GM12878 (cell line): ENCODE measurements around the gene FOXJ1.

Experiments
- ATF7 ChIP-seq: fragments of 450-650 bp; IDR thresholded peaks from 2 replicates; pipeline ENCODE4 v1.6.1; 2016; ENCODE audit warnings: low read depth, mild to moderate bottlenecking
- BRCA1 ChIP-seq: IDR thresholded peaks from 2 replicates; pipeline ENCODE4 v1.6.1; 2011; ENCODE audit warnings: low read depth, low read length, improper control_type of control experiment
- CHD1 ChIP-seq: IDR thresholded peaks from 2 replicates; pipeline ENCODE4 v1.6.1; 2012; ENCODE audit warnings: low read depth, low read length, improper control_type of control experiment
- EGR1 ChIP-seq, 2 experiments: IDR thresholded peaks; 1 replicate in 1 of 2; 2 replicates in 1 of 2; pipeline ENCODE4 v1.6.1; 2011 to 2012; ENCODE audit warnings: low read depth in 2 of 2, low read length in 2 of 2, borderline replicate concordance in 1 of 2, mild to moderate bottlenecking in 1 of 2, moderate library complexity in 1 of 2
- EZH2 ChIP-seq: IDR thresholded peaks from 2 replicates; pipeline ENCODE4 v1.6.1; 2012; ENCODE audit warnings: low read depth, mild to moderate bottlenecking, control low read depth, inconsistent platforms, low read length, borderline replicate concordance; ENCODE audit not compliant: control insufficient read depth
- POLR2A ChIP-seq: IDR thresholded peaks from 2 replicates; pipeline ENCODE4 v1.6.1; 2011; ENCODE audit warnings: low read depth, mild to moderate bottlenecking, low read length
- RFX5 ChIP-seq: IDR thresholded peaks from 2 replicates; pipeline ENCODE4 v1.6.1; 2011; ENCODE audit warnings: low read depth, low read length, improper control_type of control experiment
- SREBF1 ChIP-seq: IDR thresholded peaks from 2 replicates; pipeline ENCODE4 v1.6.1; 2012; ENCODE audit warnings: mild to moderate bottlenecking, low read length
- TAF1 ChIP-seq: IDR thresholded peaks from 2 replicates; pipeline ENCODE4 v1.6.1; 2011; ENCODE audit warnings: mild to moderate bottlenecking, low read depth, low read length, borderline replicate concordance
- TARDBP ChIP-seq: IDR thresholded peaks from 2 replicates; pipeline ENCODE4 v1.6.1; 2016; ENCODE audit warnings: borderline replicate concordance
- TCF12 ChIP-seq: IDR thresholded peaks from 2 replicates; pipeline ENCODE4 v1.6.1; 2011; ENCODE audit warnings: low read depth, mild to moderate bottlenecking, low read length
- ZZZ3 ChIP-seq: IDR thresholded peaks from 2 replicates; pipeline ENCODE4 v1.6.1; 2011; ENCODE audit warnings: low read depth; ENCODE audit not compliant: control insufficient read depth, insufficient read length
- TF ChIP-seq, protein P1 (sequence below), 3 experiments: IDR thresholded peaks in 2 of 3; conservative IDR thresholded peaks in 1 of 3; 2 replicates each; pipeline ENCODE4 v1.5.1; 2011; ENCODE audit warnings: low read depth in 3 of 3, low read length in 3 of 3, mild to moderate bottlenecking in 3 of 3, control low read depth in 2 of 3, moderate library complexity in 2 of 3, inconsistent platforms in 1 of 3, mixed read lengths in 1 of 3; ENCODE audit not compliant: control insufficient read depth in 2 of 3, insufficient read depth in 1 of 3; ENCODE audit errors: extremely low read depth in 1 of 3

DNA sequence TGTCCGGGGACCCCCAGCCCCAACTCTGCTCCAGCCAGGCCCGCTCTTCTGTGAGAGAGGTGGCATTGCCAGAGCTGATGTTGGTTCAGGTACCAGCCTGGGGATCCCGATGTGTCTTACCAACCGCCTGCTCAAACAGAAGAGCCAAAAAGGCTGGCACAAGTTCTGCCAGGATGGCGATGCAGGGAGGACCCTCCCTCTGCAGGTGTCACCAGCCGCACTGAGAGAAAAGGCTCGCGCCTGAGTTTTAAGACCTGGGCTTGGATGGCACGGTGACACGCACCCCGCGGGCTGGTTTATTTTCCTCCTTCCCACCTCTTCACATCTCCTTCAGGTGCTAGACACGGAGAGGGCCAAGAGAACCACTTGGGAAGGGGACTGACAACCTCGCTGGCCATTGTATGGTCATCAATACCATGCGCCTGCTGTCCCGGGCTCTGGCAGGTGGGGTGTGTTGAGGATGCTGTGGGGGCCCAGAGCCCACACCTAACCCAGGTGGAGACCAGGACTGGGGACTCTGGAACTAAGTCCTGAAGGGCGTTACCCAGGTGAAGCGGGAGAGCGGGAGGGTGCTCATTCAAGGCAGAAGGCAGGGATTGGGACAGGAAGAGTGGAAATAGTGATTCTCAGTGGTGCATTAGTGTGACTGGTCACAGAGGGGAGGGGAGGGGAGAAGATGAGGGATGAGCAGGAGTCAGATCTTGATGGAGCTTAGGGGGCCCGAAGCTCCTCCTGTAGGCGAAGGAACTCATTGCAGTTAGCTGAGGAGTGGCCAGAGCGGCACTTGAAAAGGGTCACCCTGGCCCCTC is 16.3 kb downstream of the FOXJ1 start:
- TF ChIP-seq POLR2A (no peak), RFX5 (no peak), SREBF1 (no peak), TCF12 (no peak), TAF1 (no peak), CHD1 (no peak), TARDBP (no peak), ATF7 (no peak), BRCA1 (no peak), ZZZ3 (no peak), EZH2 (no peak), EGR1 (IDR thresholded peaks at IDR 0.05; ENCODE audit: borderline replicate concordance in 1 of 2, low read depth in 2 of 2, low read length in 2 of 2) (no peak)
- TF ChIP-seq, protein P1, sequence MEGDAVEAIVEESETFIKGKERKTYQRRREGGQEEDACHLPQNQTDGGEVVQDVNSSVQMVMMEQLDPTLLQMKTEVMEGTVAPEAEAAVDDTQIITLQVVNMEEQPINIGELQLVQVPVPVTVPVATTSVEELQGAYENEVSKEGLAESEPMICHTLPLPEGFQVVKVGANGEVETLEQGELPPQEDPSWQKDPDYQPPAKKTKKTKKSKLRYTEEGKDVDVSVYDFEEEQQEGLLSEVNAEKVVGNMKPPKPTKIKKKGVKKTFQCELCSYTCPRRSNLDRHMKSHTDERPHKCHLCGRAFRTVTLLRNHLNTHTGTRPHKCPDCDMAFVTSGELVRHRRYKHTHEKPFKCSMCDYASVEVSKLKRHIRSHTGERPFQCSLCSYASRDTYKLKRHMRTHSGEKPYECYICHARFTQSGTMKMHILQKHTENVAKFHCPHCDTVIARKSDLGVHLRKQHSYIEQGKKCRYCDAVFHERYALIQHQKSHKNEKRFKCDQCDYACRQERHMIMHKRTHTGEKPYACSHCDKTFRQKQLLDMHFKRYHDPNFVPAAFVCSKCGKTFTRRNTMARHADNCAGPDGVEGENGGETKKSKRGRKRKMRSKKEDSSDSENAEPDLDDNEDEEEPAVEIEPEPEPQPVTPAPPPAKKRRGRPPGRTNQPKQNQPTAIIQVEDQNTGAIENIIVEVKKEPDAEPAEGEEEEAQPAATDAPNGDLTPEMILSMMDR (IDR thresholded peaks at IDR 0.05 in 2 of 3, conservative IDR thresholded peaks at IDR 0.05 in 1 of 3; ENCODE audit: control insufficient read depth in 2 of 3, extremely low read depth in 1 of 3, insufficient read depth in 1 of 3, low read depth in 3 of 3, low read length in 3 of 3) = peak; percentile 0 to 48 (median 28); a peak in 1 of 6 replicates
